ENCODE results near the gene TBC1D17.
"Not testable (repeated sequence)": the region's sequence is repeated elsewhere in the genome, so short reads cannot be mapped to it uniquely, and the experiment has no call there.

Gene TBC1D17

GRCh38 chr19:49924004-49924880 is 46.7 kb downstream of the TBC1D17 start:
- TF ChIP-seq TAF1 (IDR thresholded peaks at IDR 0.05; ENCODE audit: low read depth, low read length) (no peak), SPI1 (IDR thresholded peaks at IDR 0.05; ENCODE audit: low read depth, low read length) (no peak), POLR2A (IDR thresholded peaks at IDR 0.05; ENCODE audit: low read depth, low read length) (no peak), PAX5 (IDR thresholded peaks at IDR 0.05; ENCODE audit: insufficient read depth, low read length, severe bottlenecking) (no peak), POU2F2 (IDR thresholded peaks at IDR 0.05; ENCODE audit: low read depth, low read length) (no peak)
- DNase-seq (ENCODE audit: insufficient read length, low spot score) (no peak), FAIRE-seq (no peak)

GRCh38 chr19:49924881-49925210 is 47.3 kb downstream of the TBC1D17 start:
- not testable (repeated sequence) for DNase-seq (ENCODE audit: insufficient read length, low spot score); FAIRE-seq

GRCh38 chr19:49925486-49925885 is 48.0 kb downstream of the TBC1D17 start:
- DNase-seq (ENCODE audit: insufficient read length, low spot score) (no peak), FAIRE-seq (no peak)
- TF ChIP-seq POLR2AphosphoS5 (IDR thresholded peaks at IDR 0.05; ENCODE audit: low read depth, low read length) (no peak), POU2F2 (IDR thresholded peaks at IDR 0.05; ENCODE audit: low read depth, low read length) (no peak), SPI1 (IDR thresholded peaks at IDR 0.05; ENCODE audit: low read depth, low read length) (no peak), PAX5 (IDR thresholded peaks at IDR 0.05; ENCODE audit: insufficient read depth, low read length, severe bottlenecking) (no peak), POLR2A (IDR thresholded peaks at IDR 0.05; ENCODE audit: low read depth, low read length) (no peak), TAF1 (IDR thresholded peaks at IDR 0.05; ENCODE audit: low read depth, low read length) (no peak)

GRCh38 chr19:49926515-49926914 is 49.0 kb downstream of the TBC1D17 start:
- FAIRE-seq (no peak), DNase-seq (ENCODE audit: insufficient read length, low spot score) (no peak)
- TF ChIP-seq POLR2AphosphoS5 (IDR thresholded peaks at IDR 0.05; ENCODE audit: low read depth, low read length), result no peak
- no peak for TF ChIP-seq POU2F2 (IDR thresholded peaks at IDR 0.05; ENCODE audit: low read depth, low read length)
- no peak for TF ChIP-seq PAX5 (IDR thresholded peaks at IDR 0.05; ENCODE audit: insufficient read depth, low read length, severe bottlenecking)

- FAIRE-seq, result peak; percentile 40
Measured at GRCh38 chr19:49927526-49928264, 50.2 kb downstream of the TBC1D17 start.

GRCh38 chr19:49929121-49929610 is 51.7 kb downstream of the TBC1D17 start, which contains the start of the genes ATF5 and NUP62:
ATF5 (plus strand) TSS chr19:49929205; CDS start chr19:49930851, 1,646 bp downstream.
NUP62 (minus strand) TSS chr19:49929504; CDS start chr19:49909807, 19,697 bp downstream.
- peak; percentile 99 for FAIRE-seq
- DNase-seq (ENCODE audit: insufficient read length, low spot score), result peak; percentile 97

More at GRCh38 chr19:49927526-49928264, 50.2 kb downstream of the TBC1D17 start:
- TF ChIP-seq TAF1 (IDR thresholded peaks at IDR 0.05; ENCODE audit: low read depth, low read length) (no peak), POLR2A (IDR thresholded peaks at IDR 0.05; ENCODE audit: low read depth, low read length) (no peak), POU2F2 (IDR thresholded peaks at IDR 0.05; ENCODE audit: low read depth, low read length) (no peak), POLR2AphosphoS5 (IDR thresholded peaks at IDR 0.05; ENCODE audit: low read depth, low read length) (no peak), PAX5 (IDR thresholded peaks at IDR 0.05; ENCODE audit: insufficient read depth, low read length, severe bottlenecking) (no peak), SPI1 (IDR thresholded peaks at IDR 0.05; ENCODE audit: low read depth, low read length) (no peak)
- no peak for DNase-seq (ENCODE audit: insufficient read length, low spot score)

GRCh38 chr19:49929611-49930482 is 52.3 kb downstream of the TBC1D17 start:
- TF ChIP-seq TAF1 (IDR thresholded peaks at IDR 0.05; ENCODE audit: low read depth, low read length) (peak; percentile 79), POLR2A (IDR thresholded peaks at IDR 0.05; ENCODE audit: low read depth, low read length) (peak; percentile 98), POU2F2 (IDR thresholded peaks at IDR 0.05; ENCODE audit: low read depth, low read length) (peak; percentile 93; the same call in 1 of the 2 replicates), SPI1 (IDR thresholded peaks at IDR 0.05; ENCODE audit: low read depth, low read length) (no peak), PAX5 (IDR thresholded peaks at IDR 0.05; ENCODE audit: insufficient read depth, low read length, severe bottlenecking) (no peak), POLR2AphosphoS5 (IDR thresholded peaks at IDR 0.05; ENCODE audit: low read depth, low read length) (peak; percentile 98)
- DNase-seq (ENCODE audit: insufficient read length, low spot score), result peak; percentile 87
- no peak for FAIRE-seq

More at GRCh38 chr19:49929121-49929610, 51.7 kb downstream of the TBC1D17 start, which contains the start of the genes ATF5 and NUP62:
- TF ChIP-seq TAF1 (IDR thresholded peaks at IDR 0.05; ENCODE audit: low read depth, low read length) (peak; percentile 83; the same call in 1 of the 2 replicates), SPI1 (IDR thresholded peaks at IDR 0.05; ENCODE audit: low read depth, low read length) (no peak), POU2F2 (IDR thresholded peaks at IDR 0.05; ENCODE audit: low read depth, low read length) (0 out of 2 replicates have a peak, but pooled peaks have one; percentile 14), POLR2A (IDR thresholded peaks at IDR 0.05; ENCODE audit: low read depth, low read length) (peak; percentile 87), PAX5 (IDR thresholded peaks at IDR 0.05; ENCODE audit: insufficient read depth, low read length, severe bottlenecking) (no peak), POLR2AphosphoS5 (IDR thresholded peaks at IDR 0.05; ENCODE audit: low read depth, low read length) (peak; percentile 85)

- TF ChIP-seq POLR2AphosphoS5 (IDR thresholded peaks at IDR 0.05; ENCODE audit: low read depth, low read length), result no peak
- no peak for TF ChIP-seq SPI1 (IDR thresholded peaks at IDR 0.05; ENCODE audit: low read depth, low read length)
- no peak for TF ChIP-seq POU2F2 (IDR thresholded peaks at IDR 0.05; ENCODE audit: low read depth, low read length)
- TF ChIP-seq POLR2A (IDR thresholded peaks at IDR 0.05; ENCODE audit: low read depth, low read length), result no peak
- TF ChIP-seq TAF1 (IDR thresholded peaks at IDR 0.05; ENCODE audit: low read depth, low read length), result no peak
- no peak for TF ChIP-seq PAX5 (IDR thresholded peaks at IDR 0.05; ENCODE audit: insufficient read depth, low read length, severe bottlenecking)
- FAIRE-seq, result no peak
- no peak for DNase-seq (ENCODE audit: insufficient read length, low spot score)
Measured at GRCh38 chr19:49930483-49931011, 53.0 kb downstream of the TBC1D17 start.

Data from GM12891 (cell line).